Fibroblast of upper back skin (primary cell): ENCODE data around the gene RABEPK.
A peak's percentile ranks its signal among the peaks of the same experiment; 100 is the strongest.
"Not testable (repeated sequence)": the region's sequence is repeated elsewhere in the genome, so short reads cannot be mapped to it uniquely, and the experiment has no call there.

Experiments used
- DNase-seq: peaks from one replicate; pipeline ENCODE4 v3.0.0-alpha.2; 2013

Gene RABEPK

GRCh38 chr9:125255781-125256391 lies 55.5 kb downstream of the RABEPK start:
- DNase-seq = peak; percentile 22

- peak; percentile 36 for DNase-seq
Measured at GRCh38 chr9:125258160-125258785, 57.9 kb downstream of the RABEPK start.

GRCh38 chr9:125258832-125259534 lies 58.6 kb downstream of the RABEPK start:
- DNase-seq = no peak

GRCh38 chr9:125260561-125260960 lies 60.2 kb downstream of the RABEPK start:
- no peak for DNase-seq

- DNase-seq = peak; percentile 88
Measured at GRCh38 chr9:125261501-125262293, 61.4 kb downstream of the RABEPK start, which contains the start of gene GAPVD1. GAPVD1 (plus strand) TSS chr9:125261826; CDS start chr9:125298922, 37,096 bp downstream.

GRCh38 chr9:125262294-125262991 lies 62.1 kb downstream of the RABEPK start:
- no peak for DNase-seq

- DNase-seq = not testable (repeated sequence)
Measured at GRCh38 chr9:125264068-125264467, 63.7 kb downstream of the RABEPK start.

GRCh38 chr9:125268394-125269013 lies 68.2 kb downstream of the RABEPK start:
- no peak for DNase-seq

GRCh38 chr9:125269014-125269397 lies 68.7 kb downstream of the RABEPK start:
- DNase-seq = no peak

- DNase-seq = no peak
Measured at GRCh38 chr9:125271081-125271480, 70.7 kb downstream of the RABEPK start.

- no peak for DNase-seq
Measured at GRCh38 chr9:125272697-125273096, 72.4 kb downstream of the RABEPK start.

- DNase-seq = no peak
Measured at GRCh38 chr9:125276771-125277170, 76.4 kb downstream of the RABEPK start.

- DNase-seq = no peak
Measured at GRCh38 chr9:125277411-125277810, 77.1 kb downstream of the RABEPK start.

GRCh38 chr9:125280945-125281344 lies 80.6 kb downstream of the RABEPK start:
- no peak for DNase-seq
